Activated CD4-positive, alpha-beta T cell treated with anti-CD3 and anti-CD28 coated beads, Interleukin-2, amount 50 U/mL, for 24 hours (primary cell): Measurements from ENCODE around the gene TXNL4B.
"Not testable (repeated sequence)": the region's sequence is repeated elsewhere in the genome, so short reads cannot be mapped to it uniquely, and the experiment has no call there.

ENCODE experiments used
- DNase-seq, 2 donors: peaks; one replicate each; pipeline ENCODE4 v3.0.0-alpha.2; 2020; ENCODE audit warnings: low read depth in 1 of 2, low spot score in 1 of 2

Gene TXNL4B

GRCh38 chr16:72076991-72077706 is 16.3 kb downstream of the TXNL4B start:
- not testable (repeated sequence) for DNase-seq

GRCh38 chr16:72075067-72075466 is 18.4 kb downstream of the TXNL4B start:
- DNase-seq, result not testable (repeated sequence)

DNA sequence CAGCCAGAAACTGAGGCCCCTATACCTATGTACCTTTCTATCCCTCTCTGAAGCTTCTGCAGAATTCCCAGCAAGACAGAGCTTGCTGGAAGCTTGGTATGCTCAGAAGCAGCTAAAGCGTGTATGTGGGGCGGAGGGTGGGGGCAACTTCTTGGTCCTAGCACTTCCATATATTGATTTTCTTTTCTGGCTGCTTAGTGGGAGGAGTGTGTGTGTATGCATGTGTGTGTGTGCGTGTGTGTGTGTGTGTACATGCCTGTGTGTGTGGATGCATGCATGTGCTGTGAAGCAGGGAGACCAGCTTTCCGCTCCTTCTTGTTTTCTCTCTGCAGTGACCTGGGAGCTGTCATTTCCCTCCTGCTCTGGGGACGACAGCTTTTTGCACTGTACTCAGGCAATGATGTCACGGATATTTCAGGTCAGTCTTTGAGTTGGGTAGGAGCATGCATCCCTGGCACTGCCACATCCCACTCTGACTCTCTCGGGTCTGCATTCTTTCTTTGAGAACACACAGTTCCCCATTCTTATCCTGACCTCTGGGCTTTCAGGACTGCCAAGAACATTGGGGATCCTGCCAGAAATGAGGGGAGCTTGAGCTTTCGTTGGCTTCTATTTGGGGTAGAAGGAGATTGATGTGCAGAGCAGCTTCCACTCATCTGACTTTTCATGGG is 19.7 kb downstream of the TXNL4B start:
- DNase-seq, result no peak

GRCh38 chr16:72072514-72073342 is 20.7 kb downstream of the TXNL4B start:
- DNase-seq, result no peak

GRCh38 chr16:72068930-72069329 is 24.5 kb downstream of the TXNL4B start:
- DNase-seq, result no peak

GRCh38 chr16:72066747-72067146 is 26.7 kb downstream of the TXNL4B start:
- DNase-seq, result no peak

DNA sequence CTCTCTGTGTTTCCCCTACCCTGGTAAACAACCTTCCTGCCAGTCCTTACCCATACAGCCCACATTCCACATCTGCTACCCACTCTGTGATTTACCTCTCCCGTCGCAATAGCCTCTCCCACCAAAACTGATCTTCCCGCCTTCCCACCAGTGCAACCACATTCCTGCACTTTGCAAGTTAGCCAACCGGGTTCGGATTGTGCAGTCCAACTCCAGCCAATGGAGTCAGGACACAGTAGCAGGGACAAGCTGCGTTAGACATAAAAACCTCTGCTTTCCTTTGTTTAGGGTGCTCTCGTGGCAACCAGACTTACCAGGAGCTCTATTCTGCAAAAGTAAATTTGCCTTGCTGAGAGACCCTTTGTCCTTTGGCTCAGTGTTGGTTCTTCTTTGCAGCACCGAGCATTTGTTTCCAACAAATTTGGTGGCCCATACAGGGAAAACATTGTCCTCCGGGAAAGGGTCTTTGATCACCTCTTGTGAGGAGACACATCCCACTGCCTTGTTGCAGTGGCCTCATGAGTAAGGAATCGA is 29.0 kb downstream of the TXNL4B start:
- no peak for DNase-seq

- DNase-seq, result no peak
Observed at GRCh38 chr16:72061564-72061963, 31.9 kb downstream of the TXNL4B start.

DNA sequence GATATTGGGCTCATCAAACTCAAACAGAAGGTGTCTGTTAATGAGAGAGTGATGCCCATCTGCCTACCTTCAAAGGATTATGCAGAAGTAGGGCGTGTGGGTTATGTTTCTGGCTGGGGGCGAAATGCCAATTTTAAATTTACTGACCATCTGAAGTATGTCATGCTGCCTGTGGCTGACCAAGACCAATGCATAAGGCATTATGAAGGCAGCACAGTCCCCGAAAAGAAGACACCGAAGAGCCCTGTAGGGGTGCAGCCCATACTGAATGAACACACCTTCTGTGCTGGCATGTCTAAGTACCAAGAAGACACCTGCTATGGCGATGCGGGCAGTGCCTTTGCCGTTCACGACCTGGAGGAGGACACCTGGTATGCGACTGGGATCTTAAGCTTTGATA is 33.0 kb downstream of the TXNL4B start:
- no peak for DNase-seq

- DNase-seq, result not testable (repeated sequence)
Observed at GRCh38 chr16:72059060-72059459, 34.4 kb downstream of the TXNL4B start.

- DNase-seq, result not testable (repeated sequence)
Observed at GRCh38 chr16:72057313-72057712, 36.1 kb downstream of the TXNL4B start.

- DNase-seq, result no peak
Observed at GRCh38 chr16:72055911-72056310, 37.5 kb downstream of the TXNL4B start.

DNA sequence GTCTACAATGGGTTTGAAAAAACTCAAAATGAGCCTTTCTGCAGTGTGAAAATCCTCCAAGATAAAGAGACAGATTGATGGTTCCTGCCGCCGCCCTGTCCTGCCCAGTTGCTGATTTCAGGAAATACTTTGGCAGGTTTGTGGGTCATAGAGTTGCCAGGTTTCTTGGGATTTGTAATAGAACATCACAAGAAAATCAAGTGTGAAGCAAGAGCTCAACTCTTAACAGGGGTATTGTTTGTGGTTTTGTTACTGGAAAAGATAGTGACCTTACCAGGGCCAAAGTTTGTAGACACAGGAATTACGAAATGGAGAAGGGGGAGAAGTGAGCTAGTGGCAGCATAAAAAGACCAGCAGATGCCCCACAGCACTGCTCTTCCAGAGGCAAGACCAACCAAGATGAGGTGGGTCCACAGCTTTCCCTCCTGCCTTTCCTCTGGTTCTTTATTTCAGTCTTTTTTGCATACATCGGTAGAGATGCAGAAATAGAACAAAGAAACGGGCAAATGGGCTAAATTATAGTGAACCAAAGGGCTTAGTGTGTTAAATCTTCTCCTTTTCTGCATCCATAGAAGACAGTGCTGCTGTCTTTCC is 39.1 kb downstream of the TXNL4B start, which contains the start of gene HP:
Gene HP, plus strand, starts transcription at position 252 of the 594 bp plus-strand sequence. Its CDS starts 148 bp downstream, at position 400.
- not testable (repeated sequence) for DNase-seq

DNA sequence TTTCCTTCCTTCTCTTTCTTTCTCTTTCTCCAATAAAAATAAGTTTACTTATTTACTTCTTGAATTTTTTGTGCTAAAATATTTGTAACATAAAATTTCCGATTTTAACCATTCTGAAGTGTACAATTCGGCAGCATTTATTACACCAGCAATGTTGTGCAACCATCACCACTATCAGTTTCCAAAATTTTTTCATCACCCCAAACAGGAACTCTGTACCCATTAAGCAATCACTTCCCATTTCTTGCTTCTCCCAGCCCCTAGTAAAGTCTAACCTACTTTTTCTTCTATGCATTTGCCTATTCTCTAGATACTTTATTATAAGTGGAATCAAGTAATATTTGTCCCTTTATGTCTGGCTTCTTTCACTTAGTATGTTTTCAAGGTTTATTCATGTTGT is 41.6 kb downstream of the TXNL4B start:
- DNase-seq, result no peak

DNA sequence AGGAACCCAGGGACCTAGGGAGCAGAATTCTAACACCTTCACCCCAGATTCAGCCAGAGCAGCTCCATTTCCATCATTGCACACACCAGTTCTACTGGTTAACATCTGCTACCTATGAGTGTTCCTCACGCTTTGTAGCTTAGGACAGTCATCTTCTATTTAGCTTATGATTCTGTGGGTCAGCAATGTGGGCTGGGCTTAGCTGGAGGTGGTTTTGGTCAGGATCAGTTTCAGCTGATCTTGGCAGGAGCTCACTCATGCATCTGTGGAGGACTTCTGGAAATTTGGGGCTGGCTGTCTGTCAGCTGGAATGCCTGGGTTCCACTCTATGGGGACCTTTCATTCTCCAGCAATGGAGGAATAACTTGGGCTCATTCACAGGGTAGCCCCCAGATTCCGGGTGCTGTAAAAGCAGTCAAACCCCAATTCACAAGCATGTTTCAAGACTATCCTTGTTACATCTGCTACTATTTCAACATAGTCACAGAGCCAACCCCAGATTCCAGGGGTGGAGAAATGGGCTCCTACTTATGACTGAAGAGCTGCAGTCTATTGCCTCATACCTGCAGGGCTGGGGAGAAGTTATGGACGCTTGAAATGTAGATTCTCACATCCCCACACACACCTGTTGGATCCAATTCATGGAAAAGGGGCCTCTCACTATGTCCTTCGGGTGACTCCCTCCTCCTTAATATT is 42.5 kb downstream of the TXNL4B start:
- no peak for DNase-seq

- no peak for DNase-seq
Observed at GRCh38 chr16:72049110-72049509, 44.3 kb downstream of the TXNL4B start.

DNA sequence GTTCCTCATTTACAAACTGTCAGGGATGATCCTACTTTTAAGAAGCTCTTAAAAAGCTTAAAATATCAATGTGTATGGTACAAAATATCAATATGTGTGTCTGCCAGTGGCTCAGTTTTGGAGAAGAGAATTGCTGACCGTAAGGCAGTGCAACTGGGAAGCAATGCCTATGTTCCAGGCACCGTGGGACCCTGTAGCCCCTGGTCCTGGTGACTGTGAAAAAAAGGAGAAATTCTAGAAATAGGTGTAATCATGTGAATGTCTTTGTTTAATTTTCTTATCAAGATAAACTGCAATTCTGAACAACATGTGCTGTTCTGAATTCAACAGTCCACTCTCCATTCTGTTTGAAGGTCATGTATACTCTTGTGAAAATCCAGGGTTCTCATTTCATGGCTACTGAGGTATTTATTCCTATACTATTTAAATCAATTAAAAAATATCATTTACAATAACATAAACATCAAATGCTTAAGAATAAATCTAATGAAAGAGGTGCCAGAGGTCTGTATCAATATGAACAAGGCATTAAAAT is 48.5 kb downstream of the TXNL4B start:
- DNase-seq, result no peak

DNA sequence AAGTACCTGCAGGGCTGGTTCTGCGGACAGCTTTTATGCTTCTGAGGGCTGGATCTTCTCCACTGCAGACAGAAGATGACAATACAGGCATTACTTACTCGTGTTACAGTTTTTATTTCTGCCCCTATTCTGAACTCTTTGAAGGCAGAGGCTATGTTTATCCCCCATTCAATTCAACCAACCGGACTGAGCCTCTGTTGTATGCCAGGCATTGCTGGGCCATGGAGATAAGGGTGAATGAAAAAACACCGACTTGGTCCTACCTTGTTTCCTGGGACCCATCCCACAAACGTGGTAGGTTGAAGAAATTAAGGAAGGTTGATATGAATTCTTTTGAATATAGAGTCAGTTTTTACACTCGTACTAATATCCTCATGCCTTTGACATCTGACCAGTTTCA is 49.1 kb downstream of the TXNL4B start:
- no peak for DNase-seq

GRCh38 chr16:72043539-72043938 is 49.9 kb downstream of the TXNL4B start:
- DNase-seq, result no peak

- DNase-seq, result no peak
Observed at GRCh38 chr16:72043058-72043457, 50.4 kb downstream of the TXNL4B start.
